SK-MEL-5 (cell line): ENCODE data around the gene SPG11. TPM values are rescaled to one million over a fixed set of nuclear protein-coding genes. Genes with fewer than 3 reads are reported as not detected.
A peak's percentile ranks its signal among the peaks of the same experiment; 100 is the strongest.
"Not testable (repeated sequence)": the region's sequence is repeated elsewhere in the genome, so short reads cannot be mapped to it uniquely, and the experiment has no call there.

ENCODE experiments used
- DNase-seq: peaks from one replicate; pipeline ENCODE4 v3.0.0-alpha.2; 2016; ENCODE audit warnings: low read depth, low spot score
- in situ Hi-C: cut with HindIII; loops from 2 replicates; pipeline ENCODE4 v1.10.0; 2016; ENCODE audit warnings: low sequenced_read_pairs, high pct_unique_total_duplicates, low pct_unique_long_range_greater_than_20kb
- total RNA-seq: library from RNA; depleted of rRNA; stranded (reverse); fragments of >200 nt; shearing (Covaris generic); gene quantifications from 2 replicates; pipeline ENCODE4 v1.2.3, GENCODE V29; 2014

The SPG11 gene
- total RNA-seq, 1 experiment from 2014 or later = 43.0 TPM

GRCh38 chr15:44654858-44655257 is 8.6 kb downstream of the SPG11 start:
- DNase-seq = no peak
- in situ Hi-C loops = no loop called here

- DNase-seq = no peak
- in situ Hi-C loops = no loop called here
Measured at GRCh38 chr15:44647637-44648036, 15.8 kb downstream of the SPG11 start.

GRCh38 chr15:44647036-44647435 is 16.4 kb downstream of the SPG11 start:
- in situ Hi-C loops = no loop called here
- DNase-seq = no peak

- in situ Hi-C loops = no loop called here
Measured at GRCh38 chr15:44646460-44646859, 17.0 kb downstream of the SPG11 start.

GRCh38 chr15:44641651-44642050 is 21.8 kb downstream of the SPG11 start:
- DNase-seq = no peak
- in situ Hi-C loops = no loop called here

More at GRCh38 chr15:44646460-44646859, 17.0 kb downstream of the SPG11 start:
- no peak for DNase-seq

GRCh38 chr15:44636976-44637375 is 26.5 kb downstream of the SPG11 start:
- DNase-seq = no peak
- in situ Hi-C loops = no loop called here

GRCh38 chr15:44633603-44634002 is 29.9 kb downstream of the SPG11 start:
- in situ Hi-C loops = no loop called here
- DNase-seq = peak; percentile 6

GRCh38 chr15:44625286-44625685 is 38.2 kb downstream of the SPG11 start:
- in situ Hi-C loops = not testable (repeated sequence)

GRCh38 chr15:44623178-44623577 is 40.3 kb downstream of the SPG11 start:
- DNase-seq = no peak
- in situ Hi-C loops = no loop called here

More at GRCh38 chr15:44625286-44625685, 38.2 kb downstream of the SPG11 start:
- not testable (repeated sequence) for DNase-seq

- no peak for DNase-seq
- in situ Hi-C loops = no loop called here
Measured at GRCh38 chr15:44620081-44620480, 43.4 kb downstream of the SPG11 start.

- DNase-seq = no peak
- in situ Hi-C loops = no loop called here
Measured at GRCh38 chr15:44616974-44617373, 46.5 kb downstream of the SPG11 start.

- in situ Hi-C loops = no loop called here
- no peak for DNase-seq
Measured at GRCh38 chr15:44606740-44607139, 56.7 kb downstream of the SPG11 start.

GRCh38 chr15:44603126-44603525 is 60.3 kb downstream of the SPG11 start:
- DNase-seq = no peak
- in situ Hi-C loops = no loop called here

GRCh38 chr15:44598892-44599291 is 64.6 kb downstream of the SPG11 start:
- in situ Hi-C loops = no loop called here
- no peak for DNase-seq

- in situ Hi-C loops = no loop called here
- no peak for DNase-seq
Measured at GRCh38 chr15:44598066-44598465, 65.4 kb downstream of the SPG11 start.

GRCh38 chr15:44596511-44597010 is 66.9 kb downstream of the SPG11 start:
- in situ Hi-C loops = no loop called here
- no peak for DNase-seq

GRCh38 chr15:44595656-44596510 is 67.6 kb downstream of the SPG11 start:
- in situ Hi-C loops = no loop called here
- no peak for DNase-seq

- DNase-seq = no peak
- in situ Hi-C loops = no loop called here
Measured at GRCh38 chr15:44595246-44595645, 68.2 kb downstream of the SPG11 start.

- in situ Hi-C loops = no loop called here
- peak; percentile 44 for DNase-seq
Measured at GRCh38 chr15:44593042-44593736, 70.3 kb downstream of the SPG11 start.
